ENCODE results near the gene OR2F2. TPM values are rescaled to one million over a fixed set of nuclear protein-coding genes. Genes with fewer than 3 reads are reported as not detected.

Gene OR2F2
- total RNA-seq, 2 experiments from 2014 or later: not detected

DNA sequence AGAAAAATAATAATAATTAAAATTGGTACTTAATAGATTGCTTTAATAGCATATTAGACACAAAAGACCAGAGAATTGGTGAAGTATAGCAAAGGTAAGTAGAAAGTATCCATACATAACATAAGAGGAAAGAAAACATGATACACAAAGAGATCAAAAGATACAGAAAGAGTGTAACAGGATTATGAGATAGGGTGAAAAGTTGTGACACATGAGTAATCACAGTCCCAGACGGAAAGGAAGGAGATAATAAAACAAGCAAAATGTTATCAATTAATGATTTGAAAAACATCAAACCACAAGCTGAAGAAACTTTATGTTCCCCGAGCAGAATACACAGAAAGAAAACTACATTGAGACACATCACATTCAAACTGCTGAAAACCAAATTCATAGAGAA is 43.6 kb upstream of the OR2F2 start:
- Histone ChIP-seq H4K20me1 (ENCODE audit: insufficient read depth, low read length) (no peaks in the 10 kb centered on the region), H3K27ac (ENCODE audit: low read depth, low read length, poor library complexity, severe bottlenecking) (no peak overlapping the region), H3K36me3 (ENCODE audit: insufficient read depth, low read length) (no peaks in the 10 kb centered on the region), H3K9me3 (ENCODE audit: low read length) (no peaks in the 10 kb centered on the region), H3K9me2 (ENCODE audit: insufficient read depth, low read length) (no peaks in the 10 kb centered on the region), H3K4me3 (ENCODE audit: low read depth, low read length, poor library complexity, severe bottlenecking) (no peak overlapping the region), H2AFZ (ENCODE audit: low read length) (no peak overlapping the region), H3K4me1 (ENCODE audit: insufficient read depth, low read length, poor library complexity, severe bottlenecking) (peaks cover 1% of the 10 kb centered on the region), H3K79me2 (ENCODE audit: insufficient read depth, low read depth, low read length) (no peaks in the 10 kb centered on the region), H3K4me2 (ENCODE audit: low read length) (no peak overlapping the region)
- POLR2A ChIA-PET: interaction anchor here (0.8 kb wide), 1 partner anchor 11 kb away, joined by 4 read pairs; the partner anchor contains the start of gene TCAF1
- no TSS peak for BruUV-seq (replicated peaks)
- CTCF ChIA-PET (ENCODE audit: unreplicated experiment): no interaction called here
- no peak for TF ChIP-seq EZH2phosphoT487 (IDR thresholded peaks at IDR 0.05; ENCODE audit: borderline replicate concordance, low read depth, low read length)
- TF ChIP-seq, protein P1, sequence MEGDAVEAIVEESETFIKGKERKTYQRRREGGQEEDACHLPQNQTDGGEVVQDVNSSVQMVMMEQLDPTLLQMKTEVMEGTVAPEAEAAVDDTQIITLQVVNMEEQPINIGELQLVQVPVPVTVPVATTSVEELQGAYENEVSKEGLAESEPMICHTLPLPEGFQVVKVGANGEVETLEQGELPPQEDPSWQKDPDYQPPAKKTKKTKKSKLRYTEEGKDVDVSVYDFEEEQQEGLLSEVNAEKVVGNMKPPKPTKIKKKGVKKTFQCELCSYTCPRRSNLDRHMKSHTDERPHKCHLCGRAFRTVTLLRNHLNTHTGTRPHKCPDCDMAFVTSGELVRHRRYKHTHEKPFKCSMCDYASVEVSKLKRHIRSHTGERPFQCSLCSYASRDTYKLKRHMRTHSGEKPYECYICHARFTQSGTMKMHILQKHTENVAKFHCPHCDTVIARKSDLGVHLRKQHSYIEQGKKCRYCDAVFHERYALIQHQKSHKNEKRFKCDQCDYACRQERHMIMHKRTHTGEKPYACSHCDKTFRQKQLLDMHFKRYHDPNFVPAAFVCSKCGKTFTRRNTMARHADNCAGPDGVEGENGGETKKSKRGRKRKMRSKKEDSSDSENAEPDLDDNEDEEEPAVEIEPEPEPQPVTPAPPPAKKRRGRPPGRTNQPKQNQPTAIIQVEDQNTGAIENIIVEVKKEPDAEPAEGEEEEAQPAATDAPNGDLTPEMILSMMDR (conservative IDR thresholded peaks at IDR 0.05; ENCODE audit: low read length): no peak
- DNase-seq (ENCODE audit: low spot score): no peak
- intact Hi-C loops (cut with micrococcal nuclease; ENCODE audit: unreplicated experiment): no loop called here

DNA sequence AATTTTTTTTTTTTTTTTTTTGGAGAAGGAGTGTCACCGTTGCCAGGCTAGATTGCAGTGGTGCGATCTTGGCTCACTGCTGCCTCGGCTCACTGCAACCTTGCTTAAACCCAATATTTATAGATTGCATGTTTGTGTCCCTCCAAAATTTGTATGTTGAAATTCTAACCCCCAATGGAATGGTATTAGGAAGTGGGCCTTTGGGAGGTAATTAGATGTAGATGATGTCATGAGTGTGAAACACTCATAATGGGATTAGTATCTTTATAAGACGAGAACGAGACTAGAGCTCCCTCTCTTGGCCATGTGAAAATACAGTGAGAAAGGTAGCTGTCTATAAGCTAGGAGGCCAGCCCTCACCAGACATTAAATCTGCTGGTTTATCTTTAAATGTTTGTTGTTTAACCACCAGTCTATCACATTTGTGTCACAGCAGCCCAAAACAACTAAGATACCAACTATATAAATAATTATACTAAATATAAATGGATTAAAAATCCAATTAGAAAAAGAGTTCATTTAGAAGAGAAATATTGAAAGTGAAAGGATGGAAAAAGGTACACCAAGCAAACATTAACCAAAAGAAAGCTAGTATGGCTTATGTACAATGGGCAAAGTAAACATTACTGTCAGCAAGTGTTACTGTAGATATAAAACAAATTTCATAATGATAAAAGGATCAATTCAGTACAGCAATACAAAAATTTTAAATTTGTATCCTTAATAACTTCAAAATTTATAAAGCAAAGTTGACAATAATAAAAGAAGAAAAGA is 42.3 kb upstream of the OR2F2 start:
- Histone ChIP-seq H3K79me2 (ENCODE audit: insufficient read depth, low read depth, low read length) (no peaks in the 10 kb centered on the region), H3K9me2 (ENCODE audit: insufficient read depth, low read length) (no peaks in the 10 kb centered on the region), H3K4me2 (ENCODE audit: low read length) (no peak overlapping the region), H3K9me3 (ENCODE audit: low read length) (no peaks in the 10 kb centered on the region), H3K27ac (ENCODE audit: low read depth, low read length, poor library complexity, severe bottlenecking) (no peak overlapping the region), H4K20me1 (ENCODE audit: insufficient read depth, low read length) (no peaks in the 10 kb centered on the region), H3K4me3 (ENCODE audit: low read depth, low read length, poor library complexity, severe bottlenecking) (no peak overlapping the region), H3K36me3 (ENCODE audit: insufficient read depth, low read length) (no peaks in the 10 kb centered on the region), H2AFZ (ENCODE audit: low read length) (no peak overlapping the region), H3K4me1 (ENCODE audit: insufficient read depth, low read length, poor library complexity, severe bottlenecking) (no peaks in the 10 kb centered on the region)
- ChIA-PET POLR2A (interaction anchor here (0.9 kb wide), 1 partner anchor 9 kb away, joined by 3 read pairs; no protein-coding TSS in a partner anchor), CTCF (ENCODE audit: unreplicated experiment) (no interaction called here)
- TF ChIP-seq EZH2phosphoT487 (IDR thresholded peaks at IDR 0.05; ENCODE audit: borderline replicate concordance, low read depth, low read length): no peak
- TF ChIP-seq, protein P1 (conservative IDR thresholded peaks at IDR 0.05; ENCODE audit: low read length): peak; percentile 80
- peak; percentile 43 for DNase-seq (ENCODE audit: low spot score)
- no TSS peak for BruUV-seq (replicated peaks)
- intact Hi-C loops (cut with micrococcal nuclease; ENCODE audit: unreplicated experiment): no loop called here

DNA sequence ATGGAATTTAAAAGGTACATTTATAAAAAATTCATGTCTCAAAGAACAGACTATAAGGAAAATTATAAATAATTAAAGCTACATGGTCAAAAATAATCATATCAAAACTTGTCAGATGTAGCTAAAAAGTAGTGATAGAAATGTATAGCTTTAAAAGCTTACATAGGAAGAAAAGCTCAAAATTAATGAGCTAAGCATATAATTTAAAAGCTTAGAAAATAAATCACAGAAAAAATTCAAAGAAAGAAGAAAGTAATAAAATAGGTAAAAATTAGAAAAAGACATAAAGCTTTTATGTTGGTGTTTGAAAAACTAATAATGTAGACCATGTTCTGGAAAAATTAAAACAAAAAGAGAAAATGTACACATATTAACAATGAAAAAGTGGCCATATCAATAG is 38.4 kb upstream of the OR2F2 start:
- TF ChIP-seq, protein P1 (conservative IDR thresholded peaks at IDR 0.05; ENCODE audit: low read length): no peak
- no peak for TF ChIP-seq EZH2phosphoT487 (IDR thresholded peaks at IDR 0.05; ENCODE audit: borderline replicate concordance, low read depth, low read length)
- Histone ChIP-seq H2AFZ (ENCODE audit: low read length) (no peak overlapping the region), H3K9me2 (ENCODE audit: insufficient read depth, low read length) (no peaks in the 10 kb centered on the region), H3K27ac (ENCODE audit: low read depth, low read length, poor library complexity, severe bottlenecking) (no peak overlapping the region), H3K79me2 (ENCODE audit: insufficient read depth, low read depth, low read length) (no peaks in the 10 kb centered on the region), H4K20me1 (ENCODE audit: insufficient read depth, low read length) (no peaks in the 10 kb centered on the region), H3K4me1 (ENCODE audit: insufficient read depth, low read length, poor library complexity, severe bottlenecking) (no peaks in the 10 kb centered on the region), H3K36me3 (ENCODE audit: insufficient read depth, low read length) (no peaks in the 10 kb centered on the region), H3K4me2 (ENCODE audit: low read length) (no peak overlapping the region), H3K4me3 (ENCODE audit: low read depth, low read length, poor library complexity, severe bottlenecking) (no peak overlapping the region), H3K9me3 (ENCODE audit: low read length) (no peaks in the 10 kb centered on the region)
- ChIA-PET CTCF (ENCODE audit: unreplicated experiment) (interaction anchor here (1.1 kb wide), 1 partner anchor 231 kb away, joined by 3 read pairs; no protein-coding TSS in a partner anchor), POLR2A (interaction anchor here (0.5 to 0.8 kb wide), 2 partner anchors 11 to 15 kb away, joined by 3 read pairs; no protein-coding TSS in a partner anchor)
- BruUV-seq (replicated peaks): no TSS peak
- intact Hi-C loops (cut with micrococcal nuclease; ENCODE audit: unreplicated experiment): no loop called here
- DNase-seq (ENCODE audit: low spot score): no peak

Data from OCI-LY7 (cell line).